ENCODE data around the gene CHFR. TPM values are rescaled to one million over a fixed set of nuclear protein-coding genes. Genes with fewer than 3 reads are reported as not detected.
"Not testable (repeated sequence)": the region's sequence is repeated elsewhere in the genome, so short reads cannot be mapped to it uniquely, and the experiment has no call there.

Gene CHFR
- total RNA-seq, 1 donor: 55.0 TPM

GRCh38 chr12:132921685-132922084, 34.3 kb upstream of the CHFR start:
- H3K9me3 ChIP-seq (ENCODE audit: low read depth, low read length): peaks cover 44% of the 10 kb centered on the region
- no peaks in the 10 kb centered on the region for H3K79me2 ChIP-seq (ENCODE audit: insufficient read depth, low read length)
- no peaks in the 10 kb centered on the region for H4K20me1 ChIP-seq (ENCODE audit: insufficient read depth, low read length)
- no peak overlapping the region for H3K27ac ChIP-seq (ENCODE audit: low read depth, low read length)
- no peak overlapping the region for H3K4me2 ChIP-seq (ENCODE audit: insufficient read depth, low read length)
- no peaks in the 10 kb centered on the region for H3K4me1 ChIP-seq (ENCODE audit: insufficient read depth, low read length)
- DNase-seq (ENCODE audit: insufficient read length, low spot score, missing footprints): no peak
- peaks cover 7% of the 10 kb centered on the region for H3K36me3 ChIP-seq (ENCODE audit: insufficient read depth, low read length)
- TF ChIP-seq CTCF (IDR thresholded peaks at IDR 0.05; ENCODE audit: extremely low read depth, low read depth, low read length): no peak
- no peak overlapping the region for H2AFZ ChIP-seq (ENCODE audit: low read length)
- no peak overlapping the region for H3K4me3 ChIP-seq (ENCODE audit: insufficient read depth, low read length)
- H3K27me3 ChIP-seq (ENCODE audit: insufficient read depth, low read length): no peaks in the 10 kb centered on the region

GRCh38 chr12:132918680-132919079, 31.3 kb upstream of the CHFR start:
- no peak overlapping the region for H2AFZ ChIP-seq (ENCODE audit: low read length)
- TF ChIP-seq CTCF (IDR thresholded peaks at IDR 0.05; ENCODE audit: extremely low read depth, low read depth, low read length): no peak
- H3K9me3 ChIP-seq (ENCODE audit: low read depth, low read length): peaks cover 18% of the 10 kb centered on the region

GRCh38 chr12:132909030-132909368, 21.6 kb upstream of the CHFR start:
- Histone ChIP-seq H3K4me3 (ENCODE audit: insufficient read depth, low read length) (peak overlapping the region; percentile 81), H3K27ac (ENCODE audit: low read depth, low read length) (peak overlapping the region; percentile 65), H3K9me3 (ENCODE audit: low read depth, low read length) (peaks cover 3% of the 10 kb centered on the region), H3K4me2 (ENCODE audit: insufficient read depth, low read length) (peak overlapping the region; percentile 91), H3K4me1 (ENCODE audit: insufficient read depth, low read length) (peaks cover 8% of the 10 kb centered on the region), H3K79me2 (ENCODE audit: insufficient read depth, low read length) (no peaks in the 10 kb centered on the region), H2AFZ (ENCODE audit: low read length) (peak overlapping the region; percentile 96), H4K20me1 (ENCODE audit: insufficient read depth, low read length) (no peaks in the 10 kb centered on the region), H3K27me3 (ENCODE audit: insufficient read depth, low read length) (no peaks in the 10 kb centered on the region), H3K36me3 (ENCODE audit: insufficient read depth, low read length) (no peaks in the 10 kb centered on the region)
- TF ChIP-seq CTCF (IDR thresholded peaks at IDR 0.05; ENCODE audit: extremely low read depth, low read depth, low read length): no peak
- DNase-seq (ENCODE audit: insufficient read length, low spot score, missing footprints): no peak

More at GRCh38 chr12:132918680-132919079, 31.3 kb upstream of the CHFR start:
- H3K4me1 ChIP-seq (ENCODE audit: insufficient read depth, low read length): no peaks in the 10 kb centered on the region
- no peak overlapping the region for H3K4me3 ChIP-seq (ENCODE audit: insufficient read depth, low read length)
- no peak overlapping the region for H3K4me2 ChIP-seq (ENCODE audit: insufficient read depth, low read length)
- H3K27ac ChIP-seq (ENCODE audit: low read depth, low read length): no peak overlapping the region
- no peaks in the 10 kb centered on the region for H3K27me3 ChIP-seq (ENCODE audit: insufficient read depth, low read length)
- no peak for DNase-seq (ENCODE audit: insufficient read length, low spot score, missing footprints)
- H3K36me3 ChIP-seq (ENCODE audit: insufficient read depth, low read length): no peaks in the 10 kb centered on the region
- H4K20me1 ChIP-seq (ENCODE audit: insufficient read depth, low read length): no peaks in the 10 kb centered on the region
- H3K79me2 ChIP-seq (ENCODE audit: insufficient read depth, low read length): no peaks in the 10 kb centered on the region

GRCh38 chr12:132908145-132909029, 21.0 kb upstream of the CHFR start:
- Histone ChIP-seq H4K20me1 (ENCODE audit: insufficient read depth, low read length) (no peaks in the 10 kb centered on the region), H3K79me2 (ENCODE audit: insufficient read depth, low read length) (no peaks in the 10 kb centered on the region), H3K4me1 (ENCODE audit: insufficient read depth, low read length) (peaks cover 8% of the 10 kb centered on the region), H3K4me2 (ENCODE audit: insufficient read depth, low read length) (peak overlapping the region; percentile 91), H2AFZ (ENCODE audit: low read length) (peak overlapping the region; percentile 96), H3K27ac (ENCODE audit: low read depth, low read length) (peak overlapping the region; percentile 65), H3K36me3 (ENCODE audit: insufficient read depth, low read length) (no peaks in the 10 kb centered on the region), H3K27me3 (ENCODE audit: insufficient read depth, low read length) (no peaks in the 10 kb centered on the region), H3K9me3 (ENCODE audit: low read depth, low read length) (peaks cover 3% of the 10 kb centered on the region), H3K4me3 (ENCODE audit: insufficient read depth, low read length) (peak overlapping the region; percentile 81)
- TF ChIP-seq CTCF (IDR thresholded peaks at IDR 0.05; ENCODE audit: extremely low read depth, low read depth, low read length): no peak
- DNase-seq (ENCODE audit: insufficient read length, low spot score, missing footprints): peak; percentile 98

- H3K4me1 ChIP-seq (ENCODE audit: insufficient read depth, low read length); H3K36me3 ChIP-seq (ENCODE audit: insufficient read depth, low read length); H3K79me2 ChIP-seq (ENCODE audit: insufficient read depth, low read length); H3K9me3 ChIP-seq (ENCODE audit: low read depth, low read length); H3K27me3 ChIP-seq (ENCODE audit: insufficient read depth, low read length); H3K27ac ChIP-seq (ENCODE audit: low read depth, low read length); DNase-seq (ENCODE audit: insufficient read length, low spot score, missing footprints); H4K20me1 ChIP-seq (ENCODE audit: insufficient read depth, low read length): not testable (repeated sequence)
- Histone ChIP-seq H3K4me3 (ENCODE audit: insufficient read depth, low read length) (peak overlapping the region; percentile 81), H2AFZ (ENCODE audit: low read length) (peak overlapping the region; percentile 91), H3K4me2 (ENCODE audit: insufficient read depth, low read length) (peak overlapping the region; percentile 91)
Measured at GRCh38 chr12:132907789-132908144, 20.4 kb upstream of the CHFR start.

All from osteoblast (primary cell).